Renal cortex interstitium (tissue), 11 donors: ENCODE data around the gene HOXA2. TPM values are rescaled to one million over a fixed set of nuclear protein-coding genes. Genes with fewer than 3 reads are reported as not detected.

Experiments
- DNase-seq, 11 donors: peaks; one replicate each; pipeline ENCODE4 v3.0.0-alpha.2; 2013; ENCODE audit warnings: low read depth in 9 of 11, low spot score in 4 of 11; ENCODE audit errors: extremely low read depth in 1 of 11
- polyA plus RNA-seq, 3 donors: library from polyadenylated mRNA; unstranded; fragments of 120-200 nt; gene quantifications; one replicate each; pipeline ENCODE4 v1.2.1, GENCODE V29; 2013; ENCODE audit not compliant: insufficient read length in 3 of 3

Gene HOXA2
- polyA plus RNA-seq, 3 donors = 10.8 to 11.1 (median 10.8) TPM

DNA sequence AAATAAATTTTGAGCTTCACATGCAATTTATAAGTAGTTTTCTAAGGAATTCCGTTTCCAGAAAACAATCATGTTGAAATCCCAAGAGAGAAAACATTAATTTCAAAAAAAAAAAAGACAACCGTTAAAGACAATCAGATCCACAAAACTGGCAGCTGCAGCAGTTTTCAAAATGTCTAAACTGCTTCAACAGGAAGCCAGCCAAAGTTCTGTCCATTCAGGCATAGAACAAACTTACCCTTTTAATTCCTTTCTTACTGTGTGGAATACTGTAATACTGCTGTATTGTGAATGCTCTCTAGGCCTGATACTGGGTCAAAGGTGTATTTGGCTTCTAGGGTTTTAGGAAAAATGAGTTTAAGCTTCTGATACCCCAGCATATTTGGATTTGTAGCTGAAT, 38.3 kb downstream of the HOXA2 start:
- peak in 1 of 11 donors; percentile 42 for DNase-seq

DNA sequence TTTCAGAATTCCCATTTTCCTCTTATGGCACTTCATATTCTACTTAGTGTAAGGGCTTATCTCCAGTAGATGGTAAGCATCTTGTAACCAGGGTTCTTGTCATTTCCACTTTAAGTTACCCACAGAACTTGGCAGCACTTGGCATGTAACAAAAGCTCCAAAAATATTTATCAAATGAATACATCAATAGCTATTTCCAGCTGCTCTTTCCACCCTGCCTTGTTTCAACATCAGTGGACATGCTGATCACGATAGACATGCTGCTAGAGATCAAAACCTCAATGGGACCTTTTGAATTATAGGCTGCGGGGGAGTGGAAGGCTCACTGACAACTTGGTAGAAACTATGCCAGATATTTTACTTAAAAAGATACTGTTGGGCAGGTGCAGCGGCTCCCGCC, 39.5 kb downstream of the HOXA2 start:
- DNase-seq = no peak

DNA sequence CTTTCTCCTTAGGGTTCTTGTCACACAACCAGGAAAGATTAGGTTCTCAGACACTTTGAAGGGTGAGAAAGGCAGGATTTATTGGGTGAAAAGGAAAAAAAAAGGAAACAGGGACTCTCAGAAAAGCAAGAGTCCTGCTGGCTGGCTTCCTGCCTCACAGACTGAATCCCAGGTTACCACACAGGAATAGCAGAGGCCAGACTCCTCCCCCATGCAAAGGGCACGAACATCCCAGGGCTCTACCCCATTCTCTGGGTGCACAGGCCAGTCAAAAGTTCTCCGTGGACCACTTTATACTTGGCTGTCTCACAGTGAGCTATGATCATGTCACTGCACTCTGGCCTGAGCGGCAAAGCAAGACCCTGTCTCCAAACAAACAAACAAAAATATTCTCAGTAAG, 49.3 kb downstream of the HOXA2 start:
- no peak for DNase-seq

DNA sequence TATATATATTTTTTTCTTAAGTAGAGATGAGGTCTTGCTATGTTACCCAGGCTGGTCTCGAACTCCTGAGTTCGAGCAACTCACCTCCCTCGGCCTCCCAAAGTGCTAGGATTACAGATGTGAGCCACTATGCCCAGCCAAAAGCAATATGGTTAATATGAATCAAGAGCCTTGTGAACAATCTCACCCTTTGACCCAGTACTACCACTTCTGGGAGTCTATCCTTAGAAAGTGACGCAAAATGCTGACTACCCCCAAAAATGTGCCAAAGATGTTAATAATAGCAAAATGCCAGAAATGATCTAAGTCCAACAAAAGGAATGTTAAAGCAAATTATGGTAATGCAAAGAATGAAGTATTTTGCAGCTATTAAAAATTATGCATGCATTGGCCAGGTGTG, 51.0 kb downstream of the HOXA2 start:
- no peak for DNase-seq

Other genes with a start within 250 kb of the HOXA2 start
- 10 to 100 TPM; 25.0 to 27.4 (median 26.4) TPM for gene SKAP2, start 238.1 kb downstream of the HOXA2 start, polyA plus RNA-seq
- gene HOXA1, start 6.7 kb downstream of the HOXA2 start, polyA plus RNA-seq = 1 to 10 TPM; 2.5 to 3.4 (median 2.7) TPM
- gene HOXA4, start 28.1 kb upstream of the HOXA2 start, polyA plus RNA-seq = 10 to 100 TPM; 20.1 to 31.6 (median 23.8) TPM
- 10 to 100 TPM; 70.3 to 89.0 (median 71.1) TPM for gene HOXA5, start 41.0 kb upstream of the HOXA2 start, polyA plus RNA-seq
- 10 to 100 TPM; 24.6 to 48.9 (median 36.8) TPM for gene HOXA6, start 45.1 kb upstream of the HOXA2 start, polyA plus RNA-seq
- gene HOXA3, start 49.9 kb upstream of the HOXA2 start, polyA plus RNA-seq = 10 to 100 TPM; 42.4 to 62.7 (median 42.7) TPM
- 10 to 100 TPM; 24.3 to 31.7 (median 31.4) TPM for gene HOXA7, start 54.0 kb upstream of the HOXA2 start, polyA plus RNA-seq
- 100 to 1,000 TPM; 107 to 119 (median 118) TPM for gene HOXA9, start 62.9 kb upstream of the HOXA2 start, polyA plus RNA-seq
- gene HOXA10, start 71.6 kb upstream of the HOXA2 start, polyA plus RNA-seq = 100 to 1,000 TPM; 140 to 148 (median 145) TPM
- 10 to 100 TPM; 35.9 to 44.0 (median 37.0) TPM for gene HOXA11, start 82.5 kb upstream of the HOXA2 start, polyA plus RNA-seq
- gene HOXA13, start 97.4 kb upstream of the HOXA2 start, polyA plus RNA-seq = under 1 TPM in 1 of 3 donors, not detected in 2; 0.01 TPM
- gene EVX1, start 140.1 kb upstream of the HOXA2 start, polyA plus RNA-seq = under 1 TPM in 2 of 3 donors, not detected in 1; 0.09 to 0.11 TPM